GM12891 (cell line): ENCODE results near the gene MBD5.
A peak's percentile ranks its signal among the peaks of the same experiment; 100 is the strongest.

Source experiments
- DNase-seq: peaks from one replicate; pipeline ENCODE4 v3.0.0; 2011; ENCODE audit warnings: low spot score; ENCODE audit not compliant: insufficient read length
- FAIRE-seq: peaks from 2 replicates; lab custom pipeline; 2011; peaks lifted over from hg19 to GRCh38; lab: Jason Lieb, UNC
- PAX5 ChIP-seq: IDR thresholded peaks from 2 replicates; pipeline ENCODE4 v1.6.1; 2011; ENCODE audit warnings: low read length, moderate library complexity, mild to moderate bottlenecking; ENCODE audit not compliant: insufficient read depth, severe bottlenecking
- POLR2A ChIP-seq: IDR thresholded peaks from 2 replicates; pipeline ENCODE4 v1.6.1; 2011; ENCODE audit warnings: low read depth, low read length, control low read depth
- POLR2AphosphoS5 ChIP-seq: IDR thresholded peaks from 2 replicates; pipeline ENCODE4 v1.6.1; 2011; ENCODE audit warnings: low read depth, low read length, control low read depth
- POU2F2 ChIP-seq: IDR thresholded peaks from 2 replicates; pipeline ENCODE4 v1.6.1; 2011; ENCODE audit warnings: low read depth, mild to moderate bottlenecking, control low read depth, low read length, moderate library complexity
- SPI1 ChIP-seq: IDR thresholded peaks from 2 replicates; pipeline ENCODE4 v1.6.1; 2011; ENCODE audit warnings: low read depth, low read length, control low read depth
- TAF1 ChIP-seq: IDR thresholded peaks from 2 replicates; pipeline ENCODE4 v1.6.1; 2011; ENCODE audit warnings: low read depth, low read length, control low read depth

MBD5 gene

DNA sequence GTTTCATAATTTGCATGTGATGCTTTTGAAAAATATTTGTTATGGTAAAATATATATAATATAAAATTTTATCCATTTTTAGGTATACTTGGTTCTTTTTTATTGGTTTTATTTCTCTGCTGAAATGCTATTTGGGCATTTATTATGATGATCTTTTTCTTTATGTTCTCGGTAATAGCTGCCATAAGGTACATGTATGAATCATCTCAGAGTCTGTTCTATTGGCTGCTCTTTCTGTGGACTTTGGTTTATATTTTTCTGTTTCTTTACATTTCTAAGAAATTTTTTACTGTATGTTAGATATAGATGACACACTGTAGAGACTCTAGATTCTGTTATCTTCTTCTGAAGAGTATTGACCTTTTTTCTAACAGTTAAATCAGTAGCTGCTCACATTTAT lies 219.9 kb downstream of the MBD5 start:
- FAIRE-seq: no peak
- TF ChIP-seq TAF1: no peak
- no peak for DNase-seq

DNA sequence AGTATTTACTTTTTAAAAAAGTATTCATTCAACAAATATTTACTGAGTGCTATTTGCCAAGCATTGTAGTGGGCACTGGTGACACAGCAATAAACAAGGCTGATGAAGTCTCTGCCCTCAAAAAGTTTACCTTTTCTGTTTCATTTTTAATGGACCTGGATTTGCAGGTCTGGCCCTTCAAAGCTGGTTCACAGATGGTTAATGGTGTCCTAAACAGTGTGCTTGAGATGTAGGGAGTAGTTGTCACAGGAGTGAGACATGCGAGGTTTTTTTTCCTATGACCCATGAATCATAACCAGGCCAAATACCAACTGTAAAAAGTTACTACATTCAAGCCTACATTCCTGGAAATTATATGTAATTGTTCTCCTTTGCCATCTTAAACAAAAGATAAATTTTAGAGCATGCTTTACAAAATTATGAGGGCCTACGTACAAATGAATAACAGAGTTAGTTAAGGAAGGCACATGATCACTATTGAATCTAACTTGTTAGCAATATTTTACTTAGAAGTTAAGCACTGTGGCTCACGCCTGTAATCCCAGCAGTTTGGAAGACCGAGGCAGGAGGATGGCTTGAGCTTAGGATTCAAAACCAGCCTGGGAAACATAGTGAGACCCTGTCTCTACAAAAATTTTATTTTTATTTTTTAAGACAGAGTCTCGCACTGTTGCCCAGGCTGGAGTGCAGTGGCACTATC lies 223.9 kb downstream of the MBD5 start:
- FAIRE-seq (no peak), DNase-seq (no peak)
- TF ChIP-seq POLR2AphosphoS5 (no peak), POLR2A (no peak), POU2F2 (no peak), SPI1 (no peak), TAF1 (no peak), PAX5 (no peak)

DNA sequence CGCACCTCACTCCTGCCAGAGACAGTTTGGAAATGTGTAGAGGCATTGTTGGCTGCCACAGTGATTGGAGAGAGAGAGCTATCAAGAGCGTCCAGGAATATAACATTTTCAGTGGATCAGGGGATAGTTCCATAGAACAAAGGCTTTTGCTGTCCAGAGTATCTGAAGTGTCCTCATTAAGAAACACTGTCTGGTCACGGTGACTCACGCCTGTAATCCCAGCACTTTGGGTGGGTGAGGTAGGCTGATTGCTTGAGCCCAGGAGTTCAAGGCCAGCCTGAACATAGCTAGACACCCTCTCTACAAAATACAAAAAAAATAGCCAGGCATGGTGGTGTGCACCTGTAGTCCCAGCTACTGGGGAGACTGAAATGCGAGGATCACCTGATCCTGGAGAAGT lies 231.1 kb downstream of the MBD5 start:
- no peak for FAIRE-seq
- no peak for DNase-seq
- TF ChIP-seq SPI1 (no peak), POU2F2 (no peak), POLR2A (no peak), POLR2AphosphoS5 (no peak), TAF1 (no peak), PAX5 (no peak)

- FAIRE-seq (no peak), DNase-seq (no peak)
- no peak for TF ChIP-seq TAF1
- TF ChIP-seq POU2F2: no peak
- no peak for TF ChIP-seq SPI1
- TF ChIP-seq POLR2AphosphoS5: no peak
- TF ChIP-seq PAX5: no peak
- no peak for TF ChIP-seq POLR2A
Observed at GRCh38 chr2:148252646-148253045, 231.8 kb downstream of the MBD5 start.

GRCh38 chr2:148253685-148254084 lies 232.8 kb downstream of the MBD5 start:
- no peak for TF ChIP-seq POU2F2
- TF ChIP-seq POLR2A: no peak
- FAIRE-seq: no peak
- DNase-seq: no peak

- TF ChIP-seq POLR2A: no peak
- TF ChIP-seq PAX5: no peak
- TF ChIP-seq TAF1: no peak
- TF ChIP-seq POU2F2: no peak
- no peak for TF ChIP-seq POLR2AphosphoS5
- no peak for TF ChIP-seq SPI1
- FAIRE-seq (no peak), DNase-seq (no peak)
Observed at GRCh38 chr2:148255929-148256328, 235.0 kb downstream of the MBD5 start.

GRCh38 chr2:148257276-148257675 lies 236.4 kb downstream of the MBD5 start:
- DNase-seq (no peak), FAIRE-seq (peak; percentile 9)
- TF ChIP-seq PAX5: no peak
- no peak for TF ChIP-seq POLR2AphosphoS5
- TF ChIP-seq TAF1: no peak
- TF ChIP-seq POLR2A: no peak
- TF ChIP-seq POU2F2: no peak
- TF ChIP-seq SPI1: no peak

DNA sequence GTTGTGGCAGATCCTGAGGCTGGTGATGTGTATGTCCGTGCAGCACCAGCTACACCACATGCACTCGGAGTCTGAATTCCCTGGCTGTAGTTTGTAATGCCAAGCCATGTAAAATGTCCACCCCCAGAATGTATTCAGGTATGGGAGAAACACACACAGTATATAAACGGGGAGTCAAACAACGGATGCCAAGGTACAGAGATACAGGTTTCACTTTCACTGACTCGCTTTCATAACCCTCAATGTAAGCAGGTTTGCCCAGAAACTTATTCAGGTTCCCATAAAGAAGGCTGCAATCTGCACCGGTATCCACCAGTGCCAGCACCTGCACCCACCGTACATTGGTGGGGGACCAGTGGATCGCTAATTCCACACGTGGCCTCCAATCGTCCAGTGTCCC lies 237.2 kb downstream of the MBD5 start:
- no peak for FAIRE-seq
- TF ChIP-seq PAX5: no peak
- TF ChIP-seq SPI1: no peak
- no peak for TF ChIP-seq TAF1
- no peak for TF ChIP-seq POLR2A
- TF ChIP-seq POLR2AphosphoS5: no peak
- no peak for TF ChIP-seq POU2F2
- no peak for DNase-seq

GRCh38 chr2:148259674-148260073 lies 238.8 kb downstream of the MBD5 start:
- DNase-seq (no peak), FAIRE-seq (no peak)
- TF ChIP-seq POLR2AphosphoS5: no peak
- no peak for TF ChIP-seq PAX5
- no peak for TF ChIP-seq POU2F2

DNA sequence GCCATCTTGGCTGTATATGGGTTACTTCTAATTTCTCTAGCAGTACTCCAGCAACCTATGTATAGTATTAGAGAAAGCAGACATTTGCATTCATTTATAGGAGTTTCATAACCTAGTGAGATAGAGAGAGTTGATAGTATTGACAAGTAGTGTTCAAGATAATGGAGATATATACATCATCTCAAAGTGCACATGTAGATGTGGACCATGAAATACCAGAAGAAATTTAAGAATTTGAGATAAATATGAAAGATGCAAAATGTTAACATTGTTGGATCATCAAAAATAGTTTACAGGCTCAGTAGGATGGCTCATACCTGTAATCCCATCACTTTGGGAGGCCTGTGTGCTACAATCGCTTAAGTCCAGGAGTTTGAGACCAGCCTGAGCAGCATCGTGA lies 243.0 kb downstream of the MBD5 start:
- FAIRE-seq (no peak), DNase-seq (no peak)
- TF ChIP-seq TAF1 (no peak), POU2F2 (no peak), SPI1 (no peak), POLR2AphosphoS5 (no peak), POLR2A (no peak), PAX5 (no peak)
